H9 (cell line): ENCODE data around the gene OTULINL. TPM values are rescaled to one million over a fixed set of nuclear protein-coding genes. Genes with fewer than 3 reads are reported as not detected.

Experiments used
- DNase-seq: peaks from one replicate; pipeline ENCODE4 v3.0.0-alpha.2; 2017
- H2AFZ ChIP-seq: one replicate; pipeline ENCODE4 v1.6.1; 2013; ENCODE audit warnings: mild to moderate bottlenecking, low read length, control low read depth, moderate library complexity
- H2AK5ac ChIP-seq: 2 replicates; pipeline ENCODE4 v1.6.1; 2013; ENCODE audit warnings: low read length, control low read depth, mixed read lengths; ENCODE audit not compliant: insufficient read length
- H2BK120ac ChIP-seq: one replicate; pipeline ENCODE4 v1.6.1; 2013; ENCODE audit warnings: low read depth, mild to moderate bottlenecking, low read length, control low read depth, inconsistent platforms; ENCODE audit not compliant: poor library complexity, severe bottlenecking
- H2BK12ac ChIP-seq: 2 replicates; pipeline ENCODE4 v1.6.1; 2013; ENCODE audit warnings: low read length, control low read depth, mixed read lengths, low read depth; ENCODE audit not compliant: insufficient read length
- H2BK15ac ChIP-seq: 2 replicates; pipeline ENCODE4 v1.6.1; 2013; ENCODE audit warnings: low read depth, low read length, control low read depth
- H2BK20ac ChIP-seq: one replicate; pipeline ENCODE4 v1.6.1; 2013; ENCODE audit warnings: low read depth, mild to moderate bottlenecking, low read length, control low read depth, inconsistent platforms; ENCODE audit not compliant: poor library complexity, severe bottlenecking
- H2BK5ac ChIP-seq: 2 replicates; pipeline ENCODE4 v1.6.1; 2013; ENCODE audit warnings: low read length, control low read depth, mixed read lengths; ENCODE audit not compliant: insufficient read length
- H3K14ac ChIP-seq: 2 replicates; pipeline ENCODE4 v1.6.1; 2013; ENCODE audit warnings: low read length, control low read depth; ENCODE audit not compliant: insufficient read depth
- H3K18ac ChIP-seq: 2 replicates; pipeline ENCODE4 v1.6.1; 2013; ENCODE audit warnings: low read depth, mild to moderate bottlenecking, mixed read lengths, low read length, control low read depth; ENCODE audit not compliant: insufficient read length
- H3K23ac ChIP-seq: 2 replicates; pipeline ENCODE4 v1.6.1; 2013; ENCODE audit warnings: low read length, control low read depth, mixed read lengths, low read depth; ENCODE audit not compliant: insufficient read length
- H3K23me2 ChIP-seq: 2 replicates; pipeline ENCODE4 v1.6.1; 2013; ENCODE audit warnings: low read depth, mild to moderate bottlenecking, mixed read lengths, low read length, control low read depth; ENCODE audit not compliant: insufficient read length, poor library complexity, severe bottlenecking
- H3K27ac ChIP-seq: 2 replicates; pipeline ENCODE4 v1.5.1; 2013; ENCODE audit warnings: low read length, control low read depth, mixed read lengths, low read depth; ENCODE audit not compliant: insufficient read length
- H3K27me3 ChIP-seq: 2 replicates; pipeline ENCODE4 v1.6.1; 2013; ENCODE audit warnings: low read length, control low read depth, inconsistent platforms; ENCODE audit not compliant: insufficient read depth
- H3K4ac ChIP-seq: 2 replicates; pipeline ENCODE4 v1.6.1; 2013; ENCODE audit warnings: low read depth, mild to moderate bottlenecking, control low read depth, inconsistent platforms, low read length, moderate library complexity
- H3K4me1 ChIP-seq: 2 replicates; pipeline ENCODE4 v1.6.1; 2013; ENCODE audit warnings: low read length, control low read depth, inconsistent platforms; ENCODE audit not compliant: insufficient read depth
- H3K4me2 ChIP-seq: 2 replicates; pipeline ENCODE4 v1.6.1; 2013; ENCODE audit warnings: low read length, control low read depth, mixed read lengths; ENCODE audit not compliant: insufficient read length, insufficient read depth
- H3K56ac ChIP-seq: 2 replicates; pipeline ENCODE4 v1.6.1; 2013; ENCODE audit warnings: low read depth, mild to moderate bottlenecking, mixed read lengths, low read length, control low read depth; ENCODE audit not compliant: insufficient read length
- H3K79me1 ChIP-seq: 2 replicates; pipeline ENCODE4 v1.6.1; 2013; ENCODE audit warnings: low read depth, mild to moderate bottlenecking, moderate library complexity, low read length, control low read depth, inconsistent platforms; ENCODE audit not compliant: insufficient read depth, poor library complexity, severe bottlenecking
- H3K79me2 ChIP-seq: 2 replicates; pipeline ENCODE4 v1.6.1; 2013; ENCODE audit warnings: low read length, control low read depth, inconsistent platforms; ENCODE audit not compliant: insufficient read depth
- H3K9ac ChIP-seq: 2 replicates; pipeline ENCODE4 v1.6.1; 2013; ENCODE audit warnings: low read length, control low read depth, mixed read lengths; ENCODE audit not compliant: insufficient read length; ENCODE audit errors: extremely low read depth
- H3K9me3 ChIP-seq: one replicate; pipeline ENCODE4 v1.6.1; 2013; ENCODE audit warnings: low read depth, low read length, inconsistent platforms; ENCODE audit not compliant: control insufficient read depth
- H3T11ph ChIP-seq: one replicate; pipeline ENCODE4 v1.6.1; 2013; ENCODE audit warnings: mild to moderate bottlenecking, low read length, control low read depth, inconsistent platforms
- H4K20me1 ChIP-seq: one replicate; pipeline ENCODE4 v1.6.1; 2013; ENCODE audit not compliant: control insufficient read depth, insufficient read length, insufficient read depth
- H4K5ac ChIP-seq: 2 replicates; pipeline ENCODE4 v1.6.1; 2013; ENCODE audit warnings: low read depth, mild to moderate bottlenecking, mixed read lengths, low read length, control low read depth; ENCODE audit not compliant: insufficient read length
- H4K8ac ChIP-seq: replicated peaks from 2 replicates; pipeline ENCODE4 v1.6.1; 2013; ENCODE audit warnings: low read length, control low read depth, mixed read lengths, low read depth; ENCODE audit not compliant: insufficient read length
- H4K91ac ChIP-seq: 2 replicates; pipeline ENCODE4 v1.6.1; 2013; ENCODE audit warnings: low read depth, mild to moderate bottlenecking, moderate library complexity, mixed read lengths, low read length, control low read depth; ENCODE audit not compliant: insufficient read length
- H3K27ac Mint-ChIP-seq, 3 experiments: 2 replicates in 2 of 3; 3 replicates in 1 of 3; pipeline ENCODE4 v1.8.0; 2020 to 2021; ENCODE audit warnings: mixed read lengths in 3 of 3, mild to moderate bottlenecking in 1 of 3, moderate library complexity in 1 of 3
- H3K27me3 Mint-ChIP-seq: 2 replicates; pipeline ENCODE4 v1.8.0; 2021; ENCODE audit warnings: low read depth, mild to moderate bottlenecking, moderate library complexity, mixed read lengths
- H3K36me3 Mint-ChIP-seq, 3 experiments: 2 replicates in 2 of 3; 3 replicates in 1 of 3; pipeline ENCODE4 v1.8.0; 2020 to 2021; ENCODE audit warnings: low read depth in 3 of 3, mixed read lengths in 3 of 3; ENCODE audit not compliant: insufficient read depth in 1 of 3
- H3K4me1 Mint-ChIP-seq, 2 experiments: 2 replicates each; pipeline ENCODE4 v1.8.0; 2020; ENCODE audit warnings: mixed read lengths in 2 of 2
- H3K4me3 Mint-ChIP-seq, 2 experiments: 2 replicates in 1 of 2; 3 replicates in 1 of 2; pipeline ENCODE4 v1.8.0; 2020 to 2021; ENCODE audit warnings: mild to moderate bottlenecking in 2 of 2, mixed read lengths in 2 of 2, moderate library complexity in 1 of 2
- H3K9me3 Mint-ChIP-seq, 2 experiments: 2 replicates in 1 of 2; 3 replicates in 1 of 2; pipeline ENCODE4 v1.8.0; 2020; ENCODE audit warnings: mild to moderate bottlenecking in 2 of 2, mixed read lengths in 2 of 2, moderate library complexity in 1 of 2
- WGBS: extraction: QIAGEN DNeasy Blood & Tissue Kit; methylation state at CpG from one replicate; pipeline ENCODE4 v1.1.7; 2013; ENCODE audit warnings: missing lambda C conversion rate, low lambda C conversion rate, mixed read lengths; ENCODE audit not compliant: insufficient read length; ENCODE audit errors: extremely low coverage; 5-methylcytosine and 5-hydroxymethylcytosine counted together
- total RNA-seq: library from RNA; stranded (reverse); gene quantifications from 2 replicates; pipeline ENCODE4 v1.2.1, GENCODE V29; 2021
- TF ChIP-seq, protein P1 (sequence below): fragments of 200-600 bp; sonication (generic); conservative IDR thresholded peaks from 3 replicates; pipeline ENCODE4 v1.8.0; 2021; ENCODE audit warnings: antibody characterized with exemption, mild to moderate bottlenecking

The OTULINL gene
- total RNA-seq, 1 experiment from 2014 or later: 7.5 TPM

DNA sequence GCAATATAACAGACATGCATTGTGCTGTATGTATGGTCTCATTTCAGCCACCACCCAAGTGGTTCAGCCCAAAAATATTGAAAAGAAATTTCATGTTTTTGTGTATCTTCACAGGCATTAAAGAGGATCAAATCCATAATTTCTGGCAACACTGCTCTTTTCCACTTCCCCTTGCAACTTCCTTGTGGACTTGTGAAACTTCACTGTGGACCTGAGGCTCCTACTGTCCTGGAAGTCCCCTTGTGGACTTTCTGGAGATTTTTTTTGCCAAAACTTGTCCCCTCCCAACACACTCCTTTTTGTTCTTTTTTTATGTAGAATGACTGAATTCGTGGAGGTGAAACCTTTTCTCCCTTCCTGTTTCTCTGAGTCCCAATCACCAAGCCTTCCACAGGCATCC, 14.3 kb downstream of the OTULINL start:
- Mint-ChIP-seq H3K4me1 (peaks cover 0 to 7% of the 10 kb centered on the region in 2 experiments; a peak in 1 of 4 replicates), H3K27me3 (no peaks in the 10 kb centered on the region; the same call in 1 of the 2 replicates), H3K36me3 (peaks cover 0 to 11% (median 3%) of the 10 kb centered on the region in 3 experiments; a peak in 2 of 7 replicates), H3K27ac (no peak overlapping the region), H3K4me3 (no peak overlapping the region), H3K9me3 (peaks cover 4 to 7% of the 10 kb centered on the region in 2 experiments; a peak in 3 of 5 replicates)
- no CpG with 5 or more reads among the region's 1 CpG for WGBS
- Histone ChIP-seq H3K4ac (no peak overlapping the region), H4K20me1 (no peaks in the 10 kb centered on the region), H3K79me1 (no peaks in the 10 kb centered on the region), H3K27me3 (no peaks in the 10 kb centered on the region), H3K23ac (no peak overlapping the region), H4K8ac (no peak overlapping the region), H3K56ac (no peak overlapping the region), H3K79me2 (no peaks in the 10 kb centered on the region), H2BK5ac (no peak overlapping the region), H2BK15ac (no peak overlapping the region), H3K9ac (no peak overlapping the region), H4K91ac (no peak overlapping the region), H3K4me1 (no peaks in the 10 kb centered on the region), H3K9me3 (no peaks in the 10 kb centered on the region), H3T11ph (no peak overlapping the region), H3K4me2 (no peak overlapping the region), H3K14ac (no peak overlapping the region), H3K18ac (no peak overlapping the region), H2AFZ (no peak overlapping the region), H3K27ac (no peak overlapping the region), H4K5ac (no peak overlapping the region), H3K23me2 (no peaks in the 10 kb centered on the region), H2BK120ac (no peak overlapping the region), H2BK12ac (no peak overlapping the region), H2AK5ac (no peak overlapping the region), H2BK20ac (no peak overlapping the region)
- TF ChIP-seq, protein P1, sequence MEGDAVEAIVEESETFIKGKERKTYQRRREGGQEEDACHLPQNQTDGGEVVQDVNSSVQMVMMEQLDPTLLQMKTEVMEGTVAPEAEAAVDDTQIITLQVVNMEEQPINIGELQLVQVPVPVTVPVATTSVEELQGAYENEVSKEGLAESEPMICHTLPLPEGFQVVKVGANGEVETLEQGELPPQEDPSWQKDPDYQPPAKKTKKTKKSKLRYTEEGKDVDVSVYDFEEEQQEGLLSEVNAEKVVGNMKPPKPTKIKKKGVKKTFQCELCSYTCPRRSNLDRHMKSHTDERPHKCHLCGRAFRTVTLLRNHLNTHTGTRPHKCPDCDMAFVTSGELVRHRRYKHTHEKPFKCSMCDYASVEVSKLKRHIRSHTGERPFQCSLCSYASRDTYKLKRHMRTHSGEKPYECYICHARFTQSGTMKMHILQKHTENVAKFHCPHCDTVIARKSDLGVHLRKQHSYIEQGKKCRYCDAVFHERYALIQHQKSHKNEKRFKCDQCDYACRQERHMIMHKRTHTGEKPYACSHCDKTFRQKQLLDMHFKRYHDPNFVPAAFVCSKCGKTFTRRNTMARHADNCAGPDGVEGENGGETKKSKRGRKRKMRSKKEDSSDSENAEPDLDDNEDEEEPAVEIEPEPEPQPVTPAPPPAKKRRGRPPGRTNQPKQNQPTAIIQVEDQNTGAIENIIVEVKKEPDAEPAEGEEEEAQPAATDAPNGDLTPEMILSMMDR: no peak
- no peak for DNase-seq
